Suprapubic skin (tissue), 2 donors: ENCODE results near the gene CLNS1A.

Experiments used
- EP300 ChIP-seq: sonication (generic); formaldehyde crosslinking; IDR thresholded peaks from one replicate; pipeline ENCODE4 v1.6.1; 2017; ENCODE audit warnings: antibody characterized with exemption
- POLR2A ChIP-seq, 2 donors: fragments of 450-650 bp; IDR thresholded peaks; one replicate each; pipeline ENCODE4 v1.6.1; 2017; ENCODE audit warnings: antibody characterized with exemption in 2 of 2, mild to moderate bottlenecking in 2 of 2, moderate library complexity in 2 of 2

GRCh38 chr11:77611921-77612320 is 25.7 kb downstream of the CLNS1A start:
- TF ChIP-seq POLR2A (IDR thresholded peaks at IDR 0.05) (no peak), EP300 (no peak)
